HG03103 (cell line): ENCODE measurements around the gene FUT7.
"Not testable (repeated sequence)": the region's sequence is repeated elsewhere in the genome, so short reads cannot be mapped to it uniquely, and the experiment has no call there.

Experiments used
- ATAC-seq: cut with Tn5 transposase; IDR thresholded peaks from one replicate; pipeline ENCODE4 v1.9.1; 2021; ENCODE audit warnings: low read depth; ENCODE audit not compliant: unreplicated experiment

Gene FUT7

GRCh38 chr9:137067860-137068538 is 36.1 kb upstream of the FUT7 start:
- ATAC-seq, result no peak

DNA sequence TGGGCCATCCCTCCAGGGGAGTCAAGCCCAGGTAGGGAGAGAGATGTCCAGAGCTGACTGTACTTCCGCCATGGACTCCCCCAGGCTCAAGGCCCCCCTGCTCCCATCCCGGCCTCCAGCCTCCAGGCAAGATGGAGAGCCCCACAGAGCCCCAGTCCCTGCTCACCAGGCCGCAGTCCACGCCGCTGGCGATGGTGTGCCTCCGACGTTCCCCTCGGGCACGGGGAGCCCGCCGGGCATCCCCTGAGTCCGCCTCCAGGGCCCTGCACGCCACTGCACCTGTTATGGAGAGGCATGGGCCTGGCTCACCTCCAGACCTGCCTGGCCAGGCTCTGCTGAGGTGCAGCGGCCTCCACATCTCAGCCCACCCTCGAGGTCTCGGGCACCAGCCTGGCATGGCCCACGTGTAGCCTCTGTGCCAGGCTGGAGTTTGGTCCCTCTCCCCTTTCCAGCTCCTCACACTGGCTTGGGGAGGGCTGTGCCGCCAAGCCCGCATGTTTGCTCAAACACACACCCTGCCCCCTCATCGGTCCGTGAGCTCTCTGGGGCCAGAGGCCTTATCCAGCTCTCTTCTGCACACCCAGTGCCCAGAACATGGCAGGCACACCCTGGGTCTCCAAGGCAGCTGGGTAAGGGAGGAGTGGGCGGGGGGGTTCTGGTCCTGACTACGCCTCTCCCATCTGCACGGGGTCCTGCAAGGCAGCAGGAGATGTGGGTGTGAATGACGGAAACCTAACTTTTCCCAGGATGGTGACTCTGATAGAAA is 34.4 kb upstream of the FUT7 start:
- no peak for ATAC-seq

DNA sequence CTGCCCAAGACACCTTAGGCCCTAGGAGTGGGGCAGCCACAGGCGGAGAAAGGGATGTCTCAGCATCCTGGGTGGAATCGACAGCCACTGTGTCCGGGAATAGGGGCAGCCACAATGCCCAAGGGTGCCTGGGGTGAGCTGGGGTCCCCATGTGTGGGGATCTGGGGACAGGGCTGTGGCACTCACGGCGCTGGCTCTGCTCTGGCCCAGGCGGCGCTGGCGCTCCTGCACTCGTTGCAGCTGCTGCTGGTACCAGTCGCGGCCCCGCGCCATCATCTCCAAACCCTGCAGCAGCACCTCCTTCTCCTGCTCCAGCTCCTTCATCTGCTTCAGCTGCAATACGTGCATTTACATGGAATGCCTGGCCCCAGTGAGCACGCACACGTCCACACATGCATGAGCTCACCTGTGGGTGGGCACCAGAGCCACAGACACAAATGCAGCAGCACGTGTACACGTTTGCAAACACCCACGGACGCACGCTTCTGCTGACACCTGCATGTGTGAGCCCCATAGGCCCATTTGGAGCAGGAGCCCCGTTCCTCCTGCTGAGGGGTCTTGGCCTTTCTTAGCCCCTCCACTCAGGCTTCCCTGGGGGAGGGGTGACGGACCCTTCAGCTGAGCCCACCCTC is 33.6 kb upstream of the FUT7 start:
- ATAC-seq, result no peak

GRCh38 chr9:137064880-137065164 is 32.9 kb upstream of the FUT7 start:
- no peak for ATAC-seq

GRCh38 chr9:137064027-137064879 is 32.4 kb upstream of the FUT7 start:
- ATAC-seq, result no peak

- no peak for ATAC-seq
Observed at GRCh38 chr9:137063311-137064026, 31.6 kb upstream of the FUT7 start.

GRCh38 chr9:137062798-137063197 is 30.9 kb upstream of the FUT7 start:
- not testable (repeated sequence) for ATAC-seq

DNA sequence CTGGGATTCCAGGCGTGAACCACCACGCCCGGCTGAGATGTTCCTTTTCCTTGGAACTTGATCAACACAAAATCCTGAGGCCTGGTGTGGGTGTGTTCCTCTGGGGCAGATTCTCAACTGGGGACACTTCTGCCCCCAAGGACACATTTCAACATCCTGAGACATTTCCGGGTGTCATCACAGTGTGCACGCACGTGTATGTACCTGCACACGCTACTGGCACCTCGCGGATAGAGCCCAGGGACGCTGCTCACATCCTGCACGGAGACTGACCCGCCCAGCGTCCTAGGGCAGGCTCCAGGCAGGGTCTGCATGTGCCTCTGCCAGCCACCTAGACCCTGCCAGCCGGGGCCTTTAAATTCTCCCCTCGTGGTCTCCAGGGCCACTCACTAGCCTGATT is 30.5 kb upstream of the FUT7 start:
- no peak for ATAC-seq

DNA sequence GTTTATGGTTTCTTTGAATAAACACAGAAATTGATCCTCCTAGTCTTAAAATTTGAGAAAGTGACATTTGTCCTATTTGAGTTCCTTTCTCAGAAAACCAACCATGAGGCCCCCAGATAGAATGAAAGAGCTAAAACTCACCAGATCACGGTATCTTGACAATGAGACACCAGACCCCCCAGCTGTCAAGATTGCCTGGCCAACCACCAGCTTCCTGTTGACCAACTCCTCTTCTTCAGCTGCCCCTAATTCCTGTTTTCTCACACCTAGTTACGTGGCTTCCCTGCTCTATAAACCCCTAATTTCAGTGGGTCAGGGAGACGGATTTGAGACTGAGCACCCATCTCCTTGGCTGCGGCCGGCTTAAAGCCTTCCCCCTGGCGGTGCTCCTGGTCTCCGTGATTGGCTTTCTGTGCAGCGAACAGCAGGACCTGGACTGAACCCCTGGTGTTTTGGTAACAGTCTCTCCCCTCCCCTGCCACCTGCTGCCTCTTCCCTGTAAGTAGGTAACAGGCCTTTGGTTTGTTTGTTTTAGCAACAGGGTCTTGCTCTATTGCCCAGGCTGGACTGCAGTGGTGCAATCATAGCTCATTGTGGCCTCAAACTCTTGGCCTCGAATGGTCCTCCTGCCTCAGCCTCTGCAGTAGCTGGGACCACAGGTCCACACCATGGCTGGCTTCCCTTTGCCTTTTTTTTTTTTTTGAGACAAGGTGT is 26.8 kb upstream of the FUT7 start:
- ATAC-seq, result no peak

DNA sequence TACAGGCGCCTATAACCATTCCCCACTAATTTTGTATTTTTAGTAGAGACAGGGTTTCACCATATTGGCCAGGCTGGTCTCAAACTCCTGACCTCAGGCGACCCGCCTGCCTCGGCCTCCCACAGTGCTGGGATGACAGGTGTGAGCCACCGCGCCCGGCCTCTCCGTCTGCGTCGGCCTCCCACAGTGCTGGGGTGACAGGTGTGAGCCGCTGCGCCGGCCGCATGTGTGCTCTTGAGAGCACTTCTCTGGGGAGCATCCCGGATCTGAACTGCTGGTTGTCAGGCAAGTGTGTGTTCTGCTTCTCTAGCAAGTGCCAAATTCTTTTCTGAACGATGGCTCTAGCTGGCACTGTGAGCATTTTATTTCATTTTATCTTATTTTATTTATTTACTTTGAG is 25.7 kb upstream of the FUT7 start:
- no peak for ATAC-seq

GRCh38 chr9:137056739-137057415 is 25.0 kb upstream of the FUT7 start:
- no peak for ATAC-seq

DNA sequence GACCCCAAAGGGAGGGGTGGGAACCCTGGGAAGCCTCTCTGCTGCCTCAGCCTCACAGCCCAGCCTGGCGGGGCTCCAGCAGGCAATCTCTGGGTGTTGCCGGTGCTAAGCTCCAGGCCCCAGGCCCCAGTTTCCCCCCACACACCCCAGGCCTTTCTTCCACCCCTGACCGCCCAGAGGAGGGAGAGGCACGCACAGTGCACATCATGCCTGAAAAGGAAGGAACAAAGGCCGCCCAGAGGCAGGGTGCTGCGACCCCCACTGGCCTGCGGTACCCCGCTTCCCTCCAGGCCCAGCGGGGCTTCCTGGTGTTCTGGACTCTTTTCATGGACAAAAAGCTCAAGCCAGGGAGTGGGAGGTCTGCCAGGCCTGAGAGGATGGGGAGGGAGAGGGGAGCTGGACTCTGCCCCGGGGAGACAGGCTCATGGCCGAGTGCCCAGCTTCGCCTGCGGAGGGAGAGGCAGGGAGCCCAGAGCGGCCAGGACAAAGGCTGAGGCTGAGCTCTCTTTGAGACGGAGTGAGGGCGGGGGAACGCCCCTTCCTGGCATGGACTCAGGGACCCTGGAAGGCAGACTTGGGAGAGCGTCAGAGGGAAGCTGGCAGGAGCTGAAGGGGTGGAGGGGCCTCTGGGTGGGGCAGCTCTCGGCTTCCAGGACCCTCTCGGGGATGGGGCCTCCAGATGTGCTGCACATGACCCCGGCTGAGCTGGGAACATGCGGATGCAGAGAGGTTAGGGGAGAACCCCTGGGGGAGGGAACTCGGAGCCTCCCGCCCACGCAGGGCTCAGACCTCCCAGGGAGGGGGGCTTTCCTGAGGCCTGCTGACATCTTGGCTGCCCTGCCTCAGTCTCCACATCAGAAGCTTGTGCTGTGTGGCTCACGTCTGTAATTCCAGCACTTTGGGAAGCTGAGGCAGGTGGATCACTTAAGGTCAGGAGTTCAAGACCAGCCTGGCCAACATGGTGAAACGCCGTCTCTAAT is 23.8 kb upstream of the FUT7 start:
- no peak for ATAC-seq

DNA sequence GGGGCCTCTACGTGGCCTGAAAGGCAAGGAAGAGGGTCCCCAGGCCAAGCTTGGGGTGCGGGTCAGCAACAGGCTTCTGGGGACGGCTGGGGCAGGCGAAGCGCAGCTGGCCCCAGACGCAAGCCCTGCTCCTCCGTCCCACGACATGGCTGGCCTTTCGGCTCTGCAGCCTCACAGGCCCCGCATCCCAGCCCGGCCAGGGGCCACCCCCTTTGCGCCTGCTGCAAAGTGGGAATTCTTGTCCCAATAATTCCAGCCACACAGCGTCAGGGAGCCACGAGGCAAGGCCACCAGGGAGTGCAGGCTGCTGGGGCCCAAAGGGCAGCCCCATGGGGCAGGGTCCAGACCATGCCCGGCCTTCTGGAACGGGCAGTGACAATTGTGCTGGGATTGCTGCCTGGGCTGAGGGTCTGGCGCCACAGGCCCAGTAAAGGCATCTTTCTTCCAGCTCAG is 23.1 kb upstream of the FUT7 start:
- no peak for ATAC-seq

GRCh38 chr9:137053944-137054931 is 22.4 kb upstream of the FUT7 start, which contains the start of gene ENTPD2:
TSS of gene ENTPD2 (minus strand) at chr9:137054061. CDS start at chr9:137053997, 64 bp downstream.
- no peak for ATAC-seq

GRCh38 chr9:137052998-137053943 is 21.4 kb upstream of the FUT7 start:
- ATAC-seq, result no peak

GRCh38 chr9:137052293-137052692 is 20.4 kb upstream of the FUT7 start:
- no peak for ATAC-seq
